HG03039 (cell line): ENCODE data around the gene ST3GAL3.

Experiments used
- ATAC-seq: cut with Tn5 transposase; IDR thresholded peaks from one replicate; pipeline ENCODE4 v1.9.1; 2021; ENCODE audit warnings: mild to moderate bottlenecking, moderate library complexity; ENCODE audit not compliant: unreplicated experiment

Gene ST3GAL3

GRCh38 chr1:43874716-43875115, 167.4 kb downstream of the ST3GAL3 start:
- ATAC-seq, result no peak

GRCh38 chr1:43875331-43875730, 168.0 kb downstream of the ST3GAL3 start:
- ATAC-seq, result no peak

GRCh38 chr1:43877101-43877500, 169.8 kb downstream of the ST3GAL3 start:
- ATAC-seq, result no peak

- ATAC-seq, result no peak
Observed at GRCh38 chr1:43878440-43878839, 171.1 kb downstream of the ST3GAL3 start.

- ATAC-seq, result no peak
Observed at GRCh38 chr1:43878854-43879253, 171.5 kb downstream of the ST3GAL3 start.

- ATAC-seq, result no peak
Observed at GRCh38 chr1:43879414-43879813, 172.1 kb downstream of the ST3GAL3 start.

GRCh38 chr1:43879996-43880395, 172.7 kb downstream of the ST3GAL3 start:
- ATAC-seq, result no peak

GRCh38 chr1:43880604-43881003, 173.3 kb downstream of the ST3GAL3 start:
- ATAC-seq, result no peak

- ATAC-seq, result no peak
Observed at GRCh38 chr1:43881415-43881814, 174.1 kb downstream of the ST3GAL3 start.

- ATAC-seq, result no peak
Observed at GRCh38 chr1:43882763-43883162, 175.4 kb downstream of the ST3GAL3 start.

GRCh38 chr1:43883321-43883720, 176.0 kb downstream of the ST3GAL3 start:
- no peak for ATAC-seq

GRCh38 chr1:43885279-43885801, 178.0 kb downstream of the ST3GAL3 start:
- no peak for ATAC-seq

GRCh38 chr1:43887748-43888147, 180.4 kb downstream of the ST3GAL3 start:
- no peak for ATAC-seq

- ATAC-seq, result no peak
Observed at GRCh38 chr1:43890815-43891214, 183.5 kb downstream of the ST3GAL3 start.

- ATAC-seq, result no peak
Observed at GRCh38 chr1:43893006-43893405, 185.7 kb downstream of the ST3GAL3 start.

GRCh38 chr1:43898981-43899380, 191.6 kb downstream of the ST3GAL3 start:
- ATAC-seq, result no peak

- ATAC-seq, result no peak
Observed at GRCh38 chr1:43900386-43900785, 193.1 kb downstream of the ST3GAL3 start.

GRCh38 chr1:43901196-43901961, 194.0 kb downstream of the ST3GAL3 start:
- ATAC-seq, result no peak

GRCh38 chr1:43902058-43902831, 194.9 kb downstream of the ST3GAL3 start:
- no peak for ATAC-seq

GRCh38 chr1:43904660-43905551, 197.6 kb downstream of the ST3GAL3 start:
- no peak for ATAC-seq

- ATAC-seq, result no peak
Observed at GRCh38 chr1:43908226-43908625, 200.9 kb downstream of the ST3GAL3 start.
